T-cell (primary cell): ENCODE data around the gene COL4A1. TPM values are rescaled to one million over a fixed set of nuclear protein-coding genes. Genes with fewer than 3 reads are reported as not detected.

ENCODE experiments used
- ATAC-seq, 4 experiments: fragments of 200-7000 bp in 3 of 4; fragments of 150-1000 bp in 1 of 4; cut with Tn5 transposase; replicated peaks in 1 of 4; 1 replicate in 3 of 4; 2 replicates in 1 of 4; pipeline ENCODE4 v1.10.0; 2021; ENCODE audit warnings: moderate library complexity in 3 of 4, mild to moderate bottlenecking in 2 of 4, moderate number of reproducible peaks in 1 of 4
- CTCF ChIA-PET, 2 donors: fragments of 300-600 bp; sonication (Branson Sonifier 250); formaldehyde crosslinking; loops; one replicate each; lab custom pipeline; 2022; ENCODE audit warnings: antibody characterized with exemption in 2 of 2; lab: Charles Lee
- POLR2A ChIA-PET, 2 donors: fragments of 300-600 bp; sonication (Branson Sonifier 250); formaldehyde crosslinking; loops; one replicate each; lab custom pipeline; 2022; ENCODE audit warnings: antibody characterized with exemption in 2 of 2; lab: Charles Lee
- DNase-seq, 35 experiments: peaks; one replicate each; pipeline versions ENCODE4 v3.0.0 to v3.0.0-alpha.2; 2013 to 2023
- H3K27ac ChIP-seq: one replicate; pipeline ENCODE4 v1.5.1; 2013; ENCODE audit warnings: low read length
- H3K27me3 ChIP-seq, 2 experiments: replicated peaks in 1 of 2; 1 replicate in 1 of 2; 2 replicates in 1 of 2; pipeline versions ENCODE4 v1.6.1 to v1.7.0; 2013; ENCODE audit warnings: low read length in 1 of 2, mixed read lengths in 1 of 2; ENCODE audit not compliant: control insufficient read depth in 2 of 2, insufficient read depth in 2 of 2; ENCODE audit errors: extremely low read depth in 1 of 2
- H3K36me3 ChIP-seq, 2 donors: 1 replicate in 1 of 2; 2 replicates in 1 of 2; pipeline versions ENCODE4 v1.6.1 to v1.7.0; 2013; ENCODE audit warnings: low read length in 1 of 2; ENCODE audit not compliant: control insufficient read depth in 2 of 2, insufficient read depth in 1 of 2; ENCODE audit errors: extremely low read depth in 1 of 2
- H3K4me1 ChIP-seq, 2 experiments: 1 replicate in 1 of 2; 2 replicates in 1 of 2; pipeline versions ENCODE4 v1.6.1 to v1.7.0; 2013; ENCODE audit warnings: low read length in 2 of 2, mixed read lengths in 1 of 2; ENCODE audit not compliant: insufficient read depth in 2 of 2, control insufficient read depth in 1 of 2; ENCODE audit errors: extremely low read depth in 1 of 2
- H3K4me3 ChIP-seq, 2 donors: 1 replicate in 1 of 2; 2 replicates in 1 of 2; pipeline versions ENCODE4 v1.5.1 to v1.7.0; 2013; ENCODE audit warnings: mild to moderate bottlenecking in 2 of 2, low read length in 1 of 2, moderate library complexity in 1 of 2; ENCODE audit not compliant: control insufficient read depth in 1 of 2; ENCODE audit errors: extremely low read depth in 1 of 2
- H3K9me3 ChIP-seq: 2 replicates; pipeline ENCODE4 v1.7.0; 2013
- H3K27ac Mint-ChIP-seq, 2 donors: one replicate each; pipeline ENCODE4 v1.8.0; 2020 to 2021; ENCODE audit warnings: mild to moderate bottlenecking in 2 of 2, mixed read lengths in 2 of 2
- H3K27me3 Mint-ChIP-seq, 2 donors: one replicate each; pipeline ENCODE4 v1.8.0; 2021 to 2022; ENCODE audit warnings: mixed read lengths in 2 of 2
- H3K36me3 Mint-ChIP-seq: one replicate; pipeline ENCODE4 v1.8.0; 2021; ENCODE audit warnings: mixed read lengths
- H3K4me1 Mint-ChIP-seq, 3 donors: one replicate each; pipeline ENCODE4 v1.8.0; 2020 to 2022; ENCODE audit warnings: mixed read lengths in 3 of 3, mild to moderate bottlenecking in 1 of 3
- H3K4me3 Mint-ChIP-seq, 3 donors: one replicate each; pipeline ENCODE4 v1.8.0; 2020 to 2022; ENCODE audit warnings: mild to moderate bottlenecking in 3 of 3, mixed read lengths in 3 of 3, moderate library complexity in 3 of 3
- H3K9me3 Mint-ChIP-seq, 3 donors: one replicate each; pipeline ENCODE4 v1.8.0; 2020 to 2022; ENCODE audit warnings: mixed read lengths in 3 of 3
- WGBS: methylation state at CpG from one replicate; pipeline ENCODE4 v1.1.5; 2013; ENCODE audit warnings: missing lambda C conversion rate; ENCODE audit not compliant: insufficient coverage; 5-methylcytosine and 5-hydroxymethylcytosine counted together
- total RNA-seq, 35 experiments: library from RNA in 6 of 35; stranded (reverse) in 6 of 35; fragments of 120-200 nt in 1 of 35; gene quantifications; one replicate each; pipeline versions ENCODE4 v1.2.1 to v1.2.4 and lab custom pipeline; 2013 to 2026

COL4A1 gene
- total RNA-seq, 5 donors from 2014 or later (not counting 1 experiment from before 2014, with no cell fraction given), result 0.49 to 1.3 (median 0.85) TPM; not detected in 2

GRCh38 chr13:110183910-110184309 is 123.0 kb downstream of the COL4A1 start:
- 58% methylated on average over 5 of the region's 7 CpGs for WGBS
- Histone ChIP-seq H3K27ac (no peak overlapping the region), H3K36me3 (no peaks in the 10 kb centered on the region), H3K9me3 (no peaks in the 10 kb centered on the region), H3K4me1 (no peaks in the 10 kb centered on the region), H3K27me3 (peaks cover 0 to 4% of the 10 kb centered on the region in 2 experiments), H3K4me3 (no peak overlapping the region)
- no peaks in the 10 kb centered on the region for H3K4me1 Mint-ChIP-seq
- ChIA-PET CTCF (no interaction called here), POLR2A (no interaction called here)
- H3K36me3 Mint-ChIP-seq, result no peaks in the 10 kb centered on the region
- no peak overlapping the region for H3K27ac Mint-ChIP-seq
- DNase-seq (no peak), ATAC-seq (no peak)
- peaks cover 0 to 18% of the 10 kb centered on the region in 2 donors for H3K27me3 Mint-ChIP-seq
- H3K9me3 Mint-ChIP-seq, result no peaks in the 10 kb centered on the region
- H3K4me3 Mint-ChIP-seq, result no peak overlapping the region

GRCh38 chr13:110182461-110182860 is 124.5 kb downstream of the COL4A1 start:
- H3K36me3 Mint-ChIP-seq, result no peaks in the 10 kb centered on the region
- DNase-seq (no peak), ATAC-seq (no peak)
- 88% methylated on average over 5 of the region's 9 CpGs for WGBS
- ChIA-PET POLR2A (no interaction called here), CTCF (no interaction called here)
- peaks cover 0 to 14% of the 10 kb centered on the region in 2 donors for H3K27me3 Mint-ChIP-seq
- H3K4me1 Mint-ChIP-seq, result no peaks in the 10 kb centered on the region
- H3K4me3 Mint-ChIP-seq, result no peak overlapping the region
- Histone ChIP-seq H3K4me1 (no peaks in the 10 kb centered on the region), H3K4me3 (no peak overlapping the region), H3K9me3 (no peaks in the 10 kb centered on the region), H3K27ac (no peak overlapping the region), H3K27me3 (peaks cover 0 to 4% of the 10 kb centered on the region in 2 experiments), H3K36me3 (no peaks in the 10 kb centered on the region)
- no peaks in the 10 kb centered on the region for H3K9me3 Mint-ChIP-seq
- H3K27ac Mint-ChIP-seq, result no peak overlapping the region

DNA sequence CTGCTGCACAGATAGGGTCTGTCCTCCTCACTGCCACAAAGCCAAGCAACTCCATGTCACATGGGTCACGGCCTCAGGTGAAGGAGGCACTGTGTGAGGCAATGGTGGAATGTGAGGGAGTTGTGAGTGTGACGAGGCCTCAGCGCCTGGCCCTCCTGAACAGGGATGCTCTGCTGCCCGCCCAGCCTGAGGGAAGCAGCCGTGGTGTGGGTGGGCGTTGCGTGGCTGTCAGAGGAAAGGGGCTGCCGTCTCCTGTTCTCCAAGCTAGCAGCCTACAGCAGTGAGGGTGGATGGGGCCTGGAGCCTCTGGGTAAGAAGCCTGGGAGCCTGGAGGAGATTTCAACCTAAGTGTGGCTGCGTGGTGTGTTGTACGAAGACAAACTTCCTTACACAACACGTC is 125.0 kb downstream of the COL4A1 start:
- H3K4me1 ChIP-seq, result no peaks in the 10 kb centered on the region
- no peak overlapping the region for H3K27ac Mint-ChIP-seq
- no peak overlapping the region for H3K4me3 ChIP-seq
- peaks cover 0 to 11% of the 10 kb centered on the region in 2 donors for H3K27me3 Mint-ChIP-seq
- H3K36me3 ChIP-seq, result no peaks in the 10 kb centered on the region
- no peak overlapping the region for H3K4me3 Mint-ChIP-seq
- CTCF ChIA-PET, result no interaction called here
- DNase-seq (no peak), ATAC-seq (no peak)
- peaks cover 0 to 2% of the 10 kb centered on the region in 2 experiments for H3K27me3 ChIP-seq
- WGBS, result 87% methylated on average over 4 of the region's 11 CpGs
- H3K9me3 Mint-ChIP-seq, result no peaks in the 10 kb centered on the region
- H3K36me3 Mint-ChIP-seq, result no peaks in the 10 kb centered on the region
- no peaks in the 10 kb centered on the region for H3K9me3 ChIP-seq
- H3K4me1 Mint-ChIP-seq, result no peaks in the 10 kb centered on the region
- no peak overlapping the region for H3K27ac ChIP-seq
- POLR2A ChIA-PET, result no interaction called here

DNA sequence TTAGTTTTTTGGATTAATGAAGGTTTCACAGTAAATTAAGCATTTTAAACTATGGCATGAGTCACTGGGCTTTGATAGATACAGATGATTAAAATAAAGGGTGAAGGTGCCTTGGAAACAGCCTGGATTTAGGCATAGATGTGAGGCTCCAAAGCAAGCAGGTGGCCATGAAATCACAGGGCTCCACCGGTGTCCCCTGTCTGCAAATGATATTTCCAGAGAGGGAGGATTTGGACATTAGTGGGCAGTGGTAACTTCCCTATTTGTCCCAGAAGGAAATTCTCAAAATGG is 127.2 kb downstream of the COL4A1 start:
- CTCF ChIA-PET, result no interaction called here
- Mint-ChIP-seq H3K27ac (no peak overlapping the region), H3K27me3 (peaks cover 0 to 6% of the 10 kb centered on the region in 2 donors), H3K36me3 (no peaks in the 10 kb centered on the region), H3K4me1 (no peaks in the 10 kb centered on the region), H3K4me3 (no peak overlapping the region), H3K9me3 (no peaks in the 10 kb centered on the region)
- Histone ChIP-seq H3K4me3 (no peak overlapping the region), H3K36me3 (no peaks in the 10 kb centered on the region), H3K9me3 (no peaks in the 10 kb centered on the region), H3K4me1 (no peaks in the 10 kb centered on the region), H3K27ac (no peak overlapping the region), H3K27me3 (peaks cover 0 to 5% of the 10 kb centered on the region in 2 experiments)
- POLR2A ChIA-PET, result no interaction called here
- ATAC-seq (no peak), DNase-seq (no peak)
- no CpG with 5 or more reads among the region's 1 CpG for WGBS

GRCh38 chr13:110179116-110179856 is 127.7 kb downstream of the COL4A1 start:
- ChIA-PET POLR2A (no interaction called here), CTCF (no interaction called here)
- Histone ChIP-seq H3K27ac (no peak overlapping the region), H3K9me3 (no peaks in the 10 kb centered on the region), H3K27me3 (peaks cover 0 to 5% of the 10 kb centered on the region in 2 experiments), H3K4me3 (no peak overlapping the region), H3K36me3 (no peaks in the 10 kb centered on the region), H3K4me1 (no peaks in the 10 kb centered on the region)
- Mint-ChIP-seq H3K27ac (no peak overlapping the region), H3K4me1 (no peaks in the 10 kb centered on the region), H3K9me3 (peaks cover 0 to 5% (median 3%) of the 10 kb centered on the region in 3 donors), H3K4me3 (no peak overlapping the region), H3K36me3 (no peaks in the 10 kb centered on the region), H3K27me3 (peaks cover 0 to 9% of the 10 kb centered on the region in 2 donors)
- DNase-seq (no peak), ATAC-seq (no peak)
- WGBS, result 78% methylated on average over 10 of the region's 16 CpGs

- H3K4me1 ChIP-seq, result no peaks in the 10 kb centered on the region
- no peak overlapping the region for H3K27ac Mint-ChIP-seq
- H3K4me1 Mint-ChIP-seq, result no peaks in the 10 kb centered on the region
- H3K27me3 Mint-ChIP-seq, result peaks cover 0 to 9% of the 10 kb centered on the region in 2 donors
- H3K9me3 Mint-ChIP-seq, result peaks cover 3 to 10% (median 5%) of the 10 kb centered on the region in 3 donors
- CTCF ChIA-PET, result no interaction called here
- no peak for ATAC-seq
- H3K4me3 Mint-ChIP-seq, result no peak overlapping the region
- POLR2A ChIA-PET, result no interaction called here
- H3K36me3 Mint-ChIP-seq, result no peaks in the 10 kb centered on the region
- no peaks in the 10 kb centered on the region for H3K36me3 ChIP-seq
- DNase-seq, result no peak
- H3K27me3 ChIP-seq, result peaks cover 0 to 3% of the 10 kb centered on the region in 2 experiments
- H3K27ac ChIP-seq, result no peak overlapping the region
- WGBS, result 64% methylated on average over 2 of the region's 8 CpGs
- no peaks in the 10 kb centered on the region for H3K9me3 ChIP-seq
- H3K4me3 ChIP-seq, result no peak overlapping the region
These were observed 129.2 kb downstream of the COL4A1 start for GRCh38 chr13:110177790-110178189.
